Activated CD4-positive, alpha-beta T cell treated with anti-CD3 and anti-CD28 coated beads, Interleukin-2, Interleukin-4, amounts not matched to agents 100 ng/mL and 50 ng/mL, durations not matched to agents 16 hours and 8 hours (primary cell): ENCODE results near the gene CREB5.
"Not testable (repeated sequence)": the region's sequence is repeated elsewhere in the genome, so short reads cannot be mapped to it uniquely, and the experiment has no call there.

Experiments
- DNase-seq: peaks from one replicate; pipeline ENCODE4 v3.0.0-alpha.2; 2020; ENCODE audit warnings: low spot score

The CREB5 gene

DNA sequence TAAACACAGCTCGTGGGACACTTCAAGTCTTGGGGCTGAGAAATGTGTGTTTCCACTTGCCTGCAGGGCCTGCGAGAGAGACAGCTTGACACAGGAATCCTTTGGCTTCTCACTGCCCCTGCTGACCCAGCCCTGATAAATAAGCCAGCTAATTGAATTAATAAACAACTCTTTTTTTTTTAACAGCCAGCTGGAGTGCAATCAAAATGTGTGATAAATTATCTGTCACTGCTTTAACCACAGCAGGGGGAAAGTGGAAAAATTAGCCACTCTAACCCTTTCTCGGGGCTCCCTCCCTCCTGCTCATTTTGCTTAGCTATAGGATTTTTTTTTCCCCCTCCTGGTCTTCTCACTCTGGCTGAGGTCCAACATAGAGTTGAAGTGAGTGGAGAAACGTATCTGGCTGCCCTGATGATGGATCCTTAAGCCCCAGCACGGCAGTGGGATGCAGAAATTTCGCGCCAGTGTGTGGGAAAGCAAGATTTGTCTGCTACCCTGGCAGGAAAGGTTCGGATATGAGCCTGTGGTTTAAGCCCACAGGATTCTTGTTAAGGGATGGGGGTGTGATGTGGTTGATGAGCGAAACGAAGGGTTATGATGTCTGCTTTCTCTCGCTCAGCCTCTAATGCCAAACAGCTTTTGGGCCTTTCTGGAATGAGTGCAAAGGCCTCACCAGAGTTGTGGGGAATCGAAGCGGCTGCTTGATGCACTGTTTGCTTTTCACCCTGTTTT is 372.0 kb downstream of the CREB5 start:
- DNase-seq: no peak

- DNase-seq: no peak
Measured at GRCh38 chr7:28785041-28785995, 373.0 kb downstream of the CREB5 start.

DNA sequence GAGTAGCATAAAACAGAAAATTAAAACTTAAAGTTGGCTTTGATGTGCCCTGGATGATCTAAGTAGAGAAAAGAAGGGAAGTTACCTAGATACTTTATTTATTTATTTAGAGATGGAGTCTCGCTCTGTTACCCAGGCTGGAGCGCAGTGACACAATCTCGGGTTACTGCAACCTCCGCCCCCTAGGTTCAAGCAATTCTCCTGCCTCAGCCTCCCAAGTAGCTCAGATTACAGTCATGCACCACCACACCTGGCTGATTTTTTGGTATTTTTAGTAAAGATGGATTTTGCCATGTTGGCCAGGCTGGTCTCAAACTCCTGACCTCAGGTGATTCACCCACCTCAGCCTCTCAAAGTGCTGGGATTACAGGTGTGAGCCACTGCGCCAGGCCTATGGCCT is 373.8 kb downstream of the CREB5 start:
- DNase-seq: not testable (repeated sequence)

DNA sequence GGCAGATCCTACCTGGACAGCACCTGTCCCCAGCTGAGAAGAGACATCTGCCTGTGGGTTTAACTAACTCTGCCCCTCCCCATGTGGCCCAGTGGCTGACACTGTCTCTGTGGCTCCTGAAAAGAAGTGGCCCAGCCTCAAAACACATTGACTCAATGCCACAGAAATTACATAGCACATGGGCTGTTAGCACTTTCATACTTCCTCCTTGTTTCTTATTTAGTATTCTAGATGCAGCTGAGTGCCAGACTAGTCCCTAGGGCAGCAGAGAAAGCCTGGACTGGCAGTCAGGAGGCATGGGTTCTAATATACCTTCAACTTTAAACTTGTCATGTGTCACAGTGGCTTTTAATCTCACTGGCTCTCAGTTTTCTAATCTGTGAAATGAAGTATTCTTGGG is 374.8 kb downstream of the CREB5 start:
- no peak for DNase-seq

GRCh38 chr7:28790467-28790866 is 378.1 kb downstream of the CREB5 start:
- no peak for DNase-seq

DNA sequence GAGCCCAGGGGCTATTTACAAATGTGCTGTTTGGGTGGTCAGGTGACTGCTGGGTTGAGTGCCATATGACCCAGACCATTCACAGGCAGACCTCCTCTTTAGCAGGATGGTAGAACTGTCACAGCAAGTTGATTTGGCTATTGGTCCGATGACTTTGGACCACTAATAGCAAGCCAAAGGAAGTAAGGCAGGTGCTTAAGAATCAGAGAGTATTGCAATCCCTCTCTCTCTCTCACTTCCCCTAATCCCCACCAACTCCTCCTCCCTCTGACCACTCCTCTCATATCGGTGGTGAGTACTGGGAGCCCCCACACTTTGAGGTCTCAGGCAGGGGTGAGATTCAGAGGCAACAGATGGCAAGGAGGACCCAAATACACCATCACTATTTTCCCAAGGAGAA is 380.5 kb downstream of the CREB5 start:
- no peak for DNase-seq

GRCh38 chr7:28793381-28794085 is 381.2 kb downstream of the CREB5 start:
- DNase-seq: no peak

- no peak for DNase-seq
Measured at GRCh38 chr7:28798274-28798673, 386.0 kb downstream of the CREB5 start.

DNA sequence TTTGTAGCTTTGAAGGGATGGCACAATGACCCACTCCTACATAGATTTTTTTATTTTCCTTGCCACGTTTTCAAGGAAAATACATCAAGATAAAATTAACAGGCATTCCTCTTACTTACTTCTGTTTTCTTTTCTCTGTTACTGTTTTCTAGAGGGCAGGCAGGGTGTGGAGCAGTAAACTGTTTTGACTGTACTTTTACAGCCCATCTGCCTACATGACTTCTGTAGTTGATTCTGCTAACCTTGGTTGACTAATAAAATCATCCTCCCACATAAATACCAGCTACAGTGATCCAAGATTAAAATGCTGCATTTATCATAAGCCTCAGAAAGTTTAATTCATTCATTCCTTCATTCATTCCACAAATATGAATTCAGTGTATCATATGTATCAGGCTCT is 387.3 kb downstream of the CREB5 start:
- DNase-seq: no peak

DNA sequence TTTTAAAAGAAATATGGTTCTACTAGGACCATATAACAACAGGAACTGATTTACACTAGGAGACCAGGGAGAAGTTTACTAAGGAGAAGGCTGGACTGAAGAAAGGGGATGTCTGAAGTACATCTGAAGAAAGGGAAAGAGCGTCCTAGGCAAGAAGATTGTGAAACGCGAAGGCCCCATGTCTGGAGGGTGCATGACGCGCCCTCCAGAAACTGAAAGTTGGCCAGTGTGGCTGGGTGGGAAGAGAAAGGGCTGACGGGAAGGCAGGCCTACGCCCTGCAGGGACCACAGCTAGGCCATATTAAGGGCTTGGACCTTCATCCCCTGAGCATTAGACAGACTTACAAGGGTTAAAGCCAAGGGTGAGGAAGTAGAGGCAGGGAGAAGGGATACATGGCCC is 387.8 kb downstream of the CREB5 start:
- DNase-seq: no peak

DNA sequence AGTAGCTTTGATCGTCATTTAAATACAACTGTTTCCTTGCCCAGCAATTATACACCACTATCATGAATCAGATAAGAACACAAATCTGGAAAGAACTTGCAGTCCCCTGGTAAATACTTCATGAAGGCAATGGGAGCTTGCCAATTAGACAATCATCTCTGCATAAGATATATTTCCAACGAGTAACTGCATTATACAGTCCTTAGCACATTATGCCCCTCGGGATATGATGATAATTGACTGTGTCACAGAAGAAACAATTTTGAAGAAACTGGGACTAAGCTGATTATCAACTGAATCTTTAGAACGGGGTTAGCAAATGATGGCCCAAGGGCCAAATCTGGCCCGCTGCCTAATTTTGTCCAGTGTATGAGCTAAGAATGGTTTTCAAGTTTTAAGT is 390.1 kb downstream of the CREB5 start:
- DNase-seq: no peak

- DNase-seq: no peak
Measured at GRCh38 chr7:28804157-28804556, 391.8 kb downstream of the CREB5 start.

DNA sequence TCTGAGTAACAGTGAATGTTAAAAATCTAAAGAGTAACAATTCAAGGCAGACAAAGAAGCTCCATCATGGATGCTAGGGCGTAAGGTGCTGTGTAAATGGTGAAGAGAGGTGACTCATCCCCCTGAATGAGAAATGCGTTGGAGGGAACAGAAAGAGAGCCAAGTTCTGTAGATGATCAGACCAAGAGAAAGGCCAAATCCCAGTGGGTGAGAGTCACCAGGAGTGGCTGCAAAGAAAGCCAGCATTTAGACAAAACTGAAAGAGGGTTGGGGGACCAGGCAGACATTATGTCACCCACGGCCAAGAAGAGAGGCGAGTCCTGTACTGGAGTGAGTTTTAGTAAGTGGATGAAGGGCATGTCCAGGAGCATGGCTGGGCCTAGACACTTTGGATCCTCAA is 392.7 kb downstream of the CREB5 start:
- DNase-seq: no peak

DNA sequence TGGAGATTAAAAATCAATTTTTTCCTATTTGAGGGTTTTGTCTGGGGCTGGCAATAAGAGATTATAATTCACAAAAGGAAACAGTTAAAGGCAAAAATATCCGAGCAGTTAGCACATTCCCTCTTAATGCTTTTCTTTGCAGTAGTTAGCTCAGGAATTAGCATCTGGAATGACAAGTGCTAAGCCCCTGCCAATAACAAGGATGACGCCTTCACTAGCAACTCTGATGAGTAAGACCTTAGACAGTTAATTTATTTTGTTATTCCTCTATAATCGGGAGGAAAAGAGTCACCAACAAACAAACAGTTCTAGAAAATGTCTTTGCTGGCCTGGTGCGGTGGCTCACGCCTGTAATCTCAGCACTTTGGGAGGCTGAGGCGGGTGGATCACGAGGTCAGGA is 394.5 kb downstream of the CREB5 start:
- no peak for DNase-seq

GRCh38 chr7:28807396-28807994 is 395.2 kb downstream of the CREB5 start:
- DNase-seq: no peak

DNA sequence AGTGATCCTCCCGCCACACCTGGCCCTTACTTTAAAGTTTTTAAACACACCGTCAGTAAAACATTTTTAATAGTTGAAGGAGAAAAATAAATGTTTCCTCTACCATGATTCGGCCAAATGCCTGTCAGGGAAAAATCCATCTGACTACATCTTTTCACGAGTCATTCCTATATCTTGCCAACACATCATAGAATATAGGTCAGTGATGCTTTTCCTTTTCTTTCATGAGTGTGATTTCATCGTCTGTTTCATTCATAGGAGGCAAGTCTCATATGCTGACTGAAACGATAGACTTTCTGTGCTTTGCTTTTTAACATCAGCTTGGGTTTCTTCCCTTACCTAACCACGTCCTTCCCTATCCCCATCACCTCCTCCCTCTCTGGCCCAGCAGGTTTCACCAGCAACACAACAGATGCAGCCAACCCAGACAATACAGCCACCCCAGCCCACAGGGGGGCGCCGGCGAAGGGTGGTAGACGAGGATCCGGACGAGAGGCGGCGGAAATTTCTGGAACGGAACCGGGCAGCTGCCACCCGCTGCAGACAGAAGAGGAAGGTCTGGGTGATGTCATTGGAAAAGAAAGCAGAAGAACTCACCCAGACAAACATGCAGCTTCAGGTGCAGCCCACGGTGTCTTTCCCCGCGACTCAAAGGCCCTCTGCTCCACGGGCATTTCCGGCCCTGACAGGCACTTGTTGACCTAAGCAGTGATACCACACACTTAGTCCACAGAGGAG is 396.6 kb downstream of the CREB5 start:
- DNase-seq: no peak

GRCh38 chr7:28811008-28811407 is 398.7 kb downstream of the CREB5 start:
- no peak for DNase-seq

GRCh38 chr7:28811701-28812430 is 399.5 kb downstream of the CREB5 start:
- no peak for DNase-seq

- DNase-seq: no peak
Measured at GRCh38 chr7:28812616-28813015, 400.3 kb downstream of the CREB5 start.

GRCh38 chr7:28813243-28813962 is 401.1 kb downstream of the CREB5 start:
- DNase-seq: no peak
